A673 (cell line): ENCODE measurements around the gene TESK2.

Experiments used
- CTCF ChIP-seq: fragments of 300-800, 200-600 bp; sonication (generic); conservative IDR thresholded peaks from 2 replicates; pipeline ENCODE4 v1.5.1; 2017; ENCODE audit warnings: low read depth, mild to moderate bottlenecking, antibody characterized with exemption, low read length, moderate library complexity, mixed read lengths
- EZH2 ChIP-seq: fragments of 200-600 bp; sonication (generic); IDR thresholded peaks from 2 replicates; pipeline ENCODE4 v1.6.1; 2017; ENCODE audit warnings: borderline replicate concordance, low read depth, mild to moderate bottlenecking, mixed read lengths, antibody characterized with exemption, low read length; ENCODE audit not compliant: poor library complexity, severe bottlenecking

- TF ChIP-seq CTCF (no peak), EZH2 (no peak)
Observed at GRCh38 chr1:45458894-45459293, 32.1 kb downstream of the TESK2 start.
